Measurements from ENCODE around the gene HSD17B12. TPM values are rescaled to one million over a fixed set of nuclear protein-coding genes. Genes with fewer than 3 reads are reported as not detected.

Gene HSD17B12
- total RNA-seq, 4 donors from 2014 or later = 37.5 to 47.5 (median 42.2) TPM

DNA sequence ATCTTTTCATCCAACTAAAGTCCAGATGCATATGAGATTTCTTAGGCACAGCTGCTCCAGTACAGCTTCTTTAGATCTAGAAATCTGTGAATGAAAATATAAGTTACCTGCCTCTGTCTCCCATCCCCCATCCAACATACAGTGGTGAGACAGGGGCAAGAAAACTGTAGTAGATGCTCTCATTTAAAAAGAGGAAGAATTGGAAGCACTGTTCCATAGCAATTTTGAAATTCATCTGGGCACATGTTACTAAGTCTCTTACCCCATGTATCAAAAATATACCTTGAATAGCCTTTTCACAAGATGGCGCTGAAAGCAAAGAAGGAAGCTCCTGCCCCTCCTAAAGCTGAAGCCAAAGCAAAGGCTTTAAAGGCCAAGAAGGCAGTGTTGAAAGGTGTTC is 37.8 kb downstream of the HSD17B12 start:
- 100% methylated on average over 1 of the region's 1 CpG; no CpG with 5 or more reads in 1 of the 2 donors for WGBS, 2 donors (ENCODE audit: low coverage in 1 of 2)
- TF ChIP-seq POLR2A (IDR thresholded peaks at IDR 0.05) = no peak
- no peak for TF ChIP-seq POLR2AphosphoS5 (IDR thresholded peaks at IDR 0.05)
- TF ChIP-seq, protein P1, sequence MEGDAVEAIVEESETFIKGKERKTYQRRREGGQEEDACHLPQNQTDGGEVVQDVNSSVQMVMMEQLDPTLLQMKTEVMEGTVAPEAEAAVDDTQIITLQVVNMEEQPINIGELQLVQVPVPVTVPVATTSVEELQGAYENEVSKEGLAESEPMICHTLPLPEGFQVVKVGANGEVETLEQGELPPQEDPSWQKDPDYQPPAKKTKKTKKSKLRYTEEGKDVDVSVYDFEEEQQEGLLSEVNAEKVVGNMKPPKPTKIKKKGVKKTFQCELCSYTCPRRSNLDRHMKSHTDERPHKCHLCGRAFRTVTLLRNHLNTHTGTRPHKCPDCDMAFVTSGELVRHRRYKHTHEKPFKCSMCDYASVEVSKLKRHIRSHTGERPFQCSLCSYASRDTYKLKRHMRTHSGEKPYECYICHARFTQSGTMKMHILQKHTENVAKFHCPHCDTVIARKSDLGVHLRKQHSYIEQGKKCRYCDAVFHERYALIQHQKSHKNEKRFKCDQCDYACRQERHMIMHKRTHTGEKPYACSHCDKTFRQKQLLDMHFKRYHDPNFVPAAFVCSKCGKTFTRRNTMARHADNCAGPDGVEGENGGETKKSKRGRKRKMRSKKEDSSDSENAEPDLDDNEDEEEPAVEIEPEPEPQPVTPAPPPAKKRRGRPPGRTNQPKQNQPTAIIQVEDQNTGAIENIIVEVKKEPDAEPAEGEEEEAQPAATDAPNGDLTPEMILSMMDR (IDR thresholded peaks at IDR 0.05) = no peak
- TF ChIP-seq EP300 (IDR thresholded peaks at IDR 0.05) = no peak
- no peak overlapping the region for H3K4me3 ChIP-seq
- no peak for ATAC-seq
- H3K27me3 ChIP-seq = no peaks in the 10 kb centered on the region
- H3K4me1 ChIP-seq = peaks cover 0 to 20% (median 0%) of the 10 kb centered on the region in 3 donors
- peaks cover 0 to 5% (median 0%) of the 10 kb centered on the region in 3 donors for H3K9me3 ChIP-seq
- no peak overlapping the region for H3K27ac ChIP-seq
- no peaks in the 10 kb centered on the region for H3K36me3 ChIP-seq

DNA sequence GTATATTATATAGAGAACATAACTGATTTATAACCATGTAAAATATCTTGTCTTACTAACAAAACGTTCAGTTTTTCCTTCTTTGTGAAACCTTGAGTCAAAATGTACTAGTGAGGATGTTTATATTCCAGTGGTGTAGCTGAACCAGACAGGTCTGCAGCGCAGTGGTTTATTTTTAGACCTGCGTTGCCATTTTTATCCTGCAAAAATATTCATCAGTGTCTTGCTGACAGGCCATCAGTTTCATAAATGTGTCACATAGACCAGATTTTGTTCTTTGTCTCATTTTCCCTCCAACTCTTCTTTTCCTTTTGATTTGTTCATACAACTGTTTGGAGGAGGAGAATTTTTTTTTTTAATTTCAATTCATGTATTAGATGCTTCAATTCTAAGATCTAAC is 43.1 kb downstream of the HSD17B12 start:
- Histone ChIP-seq H3K9me3 (peaks cover 0 to under 1% (median 0%) of the 10 kb centered on the region in 3 donors), H3K4me3 (no peak overlapping the region), H3K4me1 (peaks cover 0 to 9% (median 0%) of the 10 kb centered on the region in 3 donors), H3K27ac (no peak overlapping the region), H3K36me3 (no peaks in the 10 kb centered on the region), H3K27me3 (no peaks in the 10 kb centered on the region)
- ATAC-seq = no peak
- 20 to 21% methylated on average over 3 of the region's 3 CpGs for WGBS, 2 donors (ENCODE audit: low coverage in 1 of 2)
- TF ChIP-seq POLR2AphosphoS5 (IDR thresholded peaks at IDR 0.05) (no peak), POLR2A (IDR thresholded peaks at IDR 0.05) (no peak), EP300 (IDR thresholded peaks at IDR 0.05) (no peak)
- TF ChIP-seq, protein P1 (IDR thresholded peaks at IDR 0.05) = no peak

DNA sequence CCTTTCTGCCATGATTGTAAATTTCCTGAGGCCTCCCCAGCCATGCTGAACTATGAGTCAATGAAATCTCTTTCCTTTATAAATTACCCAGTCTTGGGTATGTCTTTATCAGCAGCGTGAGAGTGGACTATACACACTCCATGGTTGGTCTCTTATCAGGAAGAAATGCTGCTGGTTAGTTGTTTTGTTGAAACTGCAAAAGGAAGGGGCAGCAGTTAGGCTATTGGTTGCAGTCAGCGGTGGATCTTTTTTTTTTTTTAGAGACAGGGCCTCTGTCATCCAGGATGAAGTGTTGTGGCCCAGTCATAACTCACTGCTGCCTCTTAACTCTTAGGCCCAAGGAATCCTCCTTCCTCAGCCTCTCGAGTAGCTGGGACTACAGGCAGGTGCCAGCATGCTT is 51.7 kb downstream of the HSD17B12 start:
- TF ChIP-seq POLR2A (IDR thresholded peaks at IDR 0.05) (no peak), POLR2AphosphoS5 (IDR thresholded peaks at IDR 0.05) (no peak), EP300 (IDR thresholded peaks at IDR 0.05) (no peak)
- TF ChIP-seq, protein P1 (IDR thresholded peaks at IDR 0.05) = no peak
- no peak overlapping the region for H3K27ac ChIP-seq
- H3K4me3 ChIP-seq = no peak overlapping the region
- peaks cover 0 to 6% of the 10 kb centered on the region in 2 donors for H3K36me3 ChIP-seq
- H3K4me1 ChIP-seq = peaks cover 0 to 17% (median 10%) of the 10 kb centered on the region in 3 donors
- no peak for ATAC-seq
- WGBS, 2 donors (ENCODE audit: low coverage in 1 of 2) = 76 to 93% methylated on average over 3 of the region's 3 CpGs
- no peaks in the 10 kb centered on the region for H3K27me3 ChIP-seq
- H3K9me3 ChIP-seq = no peaks in the 10 kb centered on the region

DNA sequence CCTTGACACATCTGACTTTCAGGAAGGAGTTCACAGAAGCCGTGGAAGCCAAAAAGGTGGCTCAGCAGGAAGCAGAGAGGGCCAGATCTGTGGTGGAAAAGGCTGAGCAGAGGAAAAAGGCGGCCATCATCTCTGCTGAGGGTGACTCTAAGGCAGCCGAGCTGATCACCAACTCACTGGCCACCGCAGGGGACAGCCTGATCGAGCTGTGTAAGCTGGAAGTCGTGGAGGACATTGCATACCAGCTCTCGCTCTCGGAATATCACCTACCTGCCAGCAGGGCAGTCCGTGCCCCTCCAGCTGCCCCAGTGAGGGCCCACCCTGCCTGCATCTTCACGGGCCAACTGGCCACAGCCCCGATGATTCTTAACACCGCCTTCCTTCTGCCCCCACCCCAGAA is 53.7 kb downstream of the HSD17B12 start:
- 96 to 98% methylated on average over 8 to 9 of the region's 12 CpGs for WGBS, 2 donors (ENCODE audit: low coverage in 1 of 2)
- Histone ChIP-seq H3K4me1 (peaks cover 0 to 37% (median 10%) of the 10 kb centered on the region in 3 donors), H3K27ac (no peak overlapping the region), H3K36me3 (peaks cover 0 to 6% of the 10 kb centered on the region in 2 donors), H3K27me3 (no peaks in the 10 kb centered on the region), H3K9me3 (no peaks in the 10 kb centered on the region), H3K4me3 (no peak overlapping the region)
- ATAC-seq = no peak
- TF ChIP-seq, protein P1 (IDR thresholded peaks at IDR 0.05) = no peak
- TF ChIP-seq POLR2AphosphoS5 (IDR thresholded peaks at IDR 0.05) = no peak
- no peak for TF ChIP-seq POLR2A (IDR thresholded peaks at IDR 0.05)
- TF ChIP-seq EP300 (IDR thresholded peaks at IDR 0.05) = no peak

DNA sequence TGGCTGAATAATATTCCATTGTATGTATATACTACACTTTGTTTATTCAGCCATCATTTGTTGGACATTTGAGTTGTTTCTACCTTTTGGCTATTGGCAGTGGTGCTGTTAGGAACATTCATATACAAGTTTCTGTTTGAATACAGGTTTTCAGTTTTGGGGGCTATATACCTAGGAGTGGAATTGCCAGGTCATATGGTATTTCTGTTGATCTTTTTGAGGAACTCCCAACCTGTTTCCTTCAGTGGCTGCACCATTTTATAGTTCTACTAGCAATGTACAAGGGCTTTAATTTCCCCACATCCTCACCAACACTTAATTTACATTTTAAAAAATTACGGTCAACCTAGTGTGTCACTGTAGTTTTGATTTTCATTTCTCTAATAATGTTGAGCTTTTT is 54.6 kb downstream of the HSD17B12 start:
- Histone ChIP-seq H3K4me1 (peaks cover 0 to 37% (median 10%) of the 10 kb centered on the region in 3 donors), H3K27me3 (no peaks in the 10 kb centered on the region), H3K9me3 (no peaks in the 10 kb centered on the region), H3K27ac (no peak overlapping the region), H3K4me3 (no peak overlapping the region), H3K36me3 (peaks cover 0 to 6% of the 10 kb centered on the region in 2 donors)
- no peak for TF ChIP-seq EP300 (IDR thresholded peaks at IDR 0.05)
- no peak for TF ChIP-seq POLR2A (IDR thresholded peaks at IDR 0.05)
- TF ChIP-seq POLR2AphosphoS5 (IDR thresholded peaks at IDR 0.05) = no peak
- TF ChIP-seq, protein P1 (IDR thresholded peaks at IDR 0.05) = no peak
- ATAC-seq = no peak
- WGBS, 2 donors (ENCODE audit: low coverage in 1 of 2) = 100% methylated on average over 1 of the region's 1 CpG

All from gastroesophageal sphincter (tissue), 4 donors.